DOHH2 (cell line): ENCODE results near the gene RP9.

Source experiments
- CTCF ChIP-seq: fragments of 200-600 bp; sonication (generic); IDR thresholded peaks from one replicate; pipeline ENCODE4 v1.5.1; 2014; ENCODE audit warnings: antibody characterized with exemption, mild to moderate bottlenecking, low read depth, low read length; ENCODE audit not compliant: poor library complexity, severe bottlenecking
- EZH2phosphoT487 ChIP-seq: fragments of 200-600 bp; sonication (generic); IDR thresholded peaks from 2 replicates; pipeline ENCODE4 v1.6.1; 2017; ENCODE audit warnings: borderline replicate concordance, mild to moderate bottlenecking, antibody characterized with exemption, low read length, moderate library complexity, mixed read lengths

GRCh38 chr7:33143996-33144718 is 35.0 kb upstream of the RP9 start:
- TF ChIP-seq CTCF (no peak), EZH2phosphoT487 (no peak)
